PC-3 (cell line): Measurements from ENCODE around the gene HDGFL2. TPM values are rescaled to one million over a fixed set of nuclear protein-coding genes. Genes with fewer than 3 reads are reported as not detected.

Source experiments
- ATAC-seq: fragments of 200-7000 bp; cut with Tn5 transposase; 2 replicates; pipeline ENCODE4 v1.9.1; 2020; ENCODE audit warnings: mild to moderate bottlenecking, moderate library complexity
- BruUV-seq: library from RNA; stranded (reverse); fragments of 400-500 nt; replicated peaks from 2 replicates; lab custom pipeline; 2021; lab: Mats Ljungman, UMichigan
- CTCF ChIA-PET: fragments of 300-600 bp; sonication (Branson Sonifier 250); formaldehyde crosslinking; loops from one replicate; lab custom pipeline; 2022; ENCODE audit warnings: antibody characterized with exemption; lab: Charles Lee
- POLR2A ChIA-PET: fragments of 300-600 bp; sonication (Branson Sonifier 250); formaldehyde crosslinking; loops from one replicate; lab custom pipeline; 2022; ENCODE audit warnings: antibody characterized with exemption; ENCODE audit not compliant: unreplicated experiment; lab: Charles Lee
- DNase-seq: peaks from one replicate; pipeline ENCODE4 v3.0.0-alpha.2; 2015
- H2AFZ ChIP-seq: fragments of 300-600 bp; sonication (generic); 2 replicates; pipeline ENCODE4 v1.6.0; 2016; ENCODE audit warnings: antibody characterized with exemption, low read length
- H3F3A ChIP-seq: fragments of 300-600 bp; sonication (generic); one replicate; pipeline ENCODE4 v1.6.0; 2017; ENCODE audit warnings: antibody characterized with exemption, low read length, control low read depth, mild to moderate bottlenecking; ENCODE audit not compliant: unreplicated experiment
- H3K27ac ChIP-seq: fragments of 300-600 bp; sonication (generic); 2 replicates; pipeline ENCODE4 v1.5.1; 2016; ENCODE audit warnings: mild to moderate bottlenecking, low read length
- H3K27me3 ChIP-seq: fragments of 300-600 bp; sonication (generic); 2 replicates; pipeline ENCODE4 v1.6.1; 2016; ENCODE audit warnings: low read length, mixed read lengths
- H3K36me3 ChIP-seq: fragments of 300-600 bp; sonication (generic); 2 replicates; pipeline ENCODE4 v1.6.1; 2016; ENCODE audit warnings: low read depth, mixed run types, low read length, mixed read lengths
- H3K4me1 ChIP-seq: fragments of 300-600 bp; sonication (generic); 2 replicates; pipeline ENCODE4 v1.5.1; 2016; ENCODE audit warnings: low read length; ENCODE audit not compliant: insufficient read depth
- H3K4me2 ChIP-seq: fragments of 300-600 bp; sonication (generic); 2 replicates; pipeline ENCODE4 v1.6.0; 2016; ENCODE audit warnings: low read length
- H3K4me3 ChIP-seq: fragments of 300-600 bp; sonication (generic); 2 replicates; pipeline ENCODE4 v1.5.1; 2016; ENCODE audit warnings: mild to moderate bottlenecking, low read length, mixed read lengths
- H3K79me2 ChIP-seq: fragments of 300-600 bp; sonication (generic); 2 replicates; pipeline ENCODE4 v1.6.1; 2017; ENCODE audit warnings: low read length, mixed read lengths
- H3K9ac ChIP-seq: fragments of 300-600 bp; sonication (generic); 2 replicates; pipeline ENCODE4 v1.6.0; 2016; ENCODE audit warnings: mild to moderate bottlenecking, low read length
- H3K9me2 ChIP-seq: fragments of 300-600 bp; sonication (generic); replicated peaks from 2 replicates; pipeline ENCODE4 v1.6.1; 2016; ENCODE audit warnings: mixed run types, low read length, mixed read lengths
- H3K9me3 ChIP-seq: fragments of 300-600 bp; sonication (generic); 2 replicates; pipeline ENCODE4 v1.6.1; 2016; ENCODE audit warnings: low read length, mixed read lengths
- H4K20me1 ChIP-seq: fragments of 300-600 bp; sonication (generic); 2 replicates; pipeline ENCODE4 v1.6.1; 2016; ENCODE audit warnings: low read length, mixed read lengths
- EZH2 ChIP-seq: fragments of 300-600 bp; sonication (generic); IDR thresholded peaks from one replicate; pipeline ENCODE4 v1.6.1; 2017; ENCODE audit warnings: antibody characterized with exemption, mild to moderate bottlenecking, low read length; ENCODE audit not compliant: unreplicated experiment
- EZH2phosphoT487 ChIP-seq: fragments of 300-600 bp; sonication (generic); IDR thresholded peaks from 2 replicates; pipeline ENCODE4 v1.6.1; 2018; ENCODE audit warnings: mild to moderate bottlenecking, antibody characterized with exemption, low read length, borderline replicate concordance
- intact Hi-C: fragments of 100-400 bp; cut with micrococcal nuclease; formaldehyde crosslinking; loops from 2 replicates; pipeline ENCODE4 v1.9.0; 2023
- total RNA-seq: library from RNA; depleted of rRNA; stranded (reverse); fragments of >200 nt; gene quantifications from 2 replicates; pipeline ENCODE4 v1.2.3, GENCODE V29; 2014
- TF ChIP-seq, protein P1 (sequence below): fragments of 300-600 bp; sonication (generic); conservative IDR thresholded peaks from 2 replicates; pipeline ENCODE4 v1.5.1; 2017; ENCODE audit warnings: antibody characterized with exemption, low read depth, mild to moderate bottlenecking, low read length

HDGFL2 gene
- total RNA-seq, 1 experiment from 2014 or later = 111 TPM

GRCh38 chr19:4519172-4519496 lies 47.0 kb downstream of the HDGFL2 start:
- ATAC-seq = no peak
- no peaks in the 10 kb centered on the region for H4K20me1 ChIP-seq
- CTCF ChIA-PET = no interaction called here
- no peaks in the 10 kb centered on the region for H3K9me3 ChIP-seq
- H2AFZ ChIP-seq = no peak overlapping the region
- H3F3A ChIP-seq = no peaks in the 10 kb centered on the region
- 0 out of 2 replicates have a peak overlapping the region, but pooled peaks have one; percentile 46 for H3K9ac ChIP-seq
- H3K27me3 ChIP-seq = no peaks in the 10 kb centered on the region
- H3K4me1 ChIP-seq = peaks cover 25% of the 10 kb centered on the region
- no TSS peak for BruUV-seq
- peak overlapping the region; percentile 62 for H3K27ac ChIP-seq
- intact Hi-C loops = loop anchor here (5.0 kb wide), 1 partner anchor 47 kb away; the partner anchor contains the start of gene HDGFL2
- H3K79me2 ChIP-seq = no peaks in the 10 kb centered on the region
- TF ChIP-seq EZH2phosphoT487 = no peak
- TF ChIP-seq, protein P1, sequence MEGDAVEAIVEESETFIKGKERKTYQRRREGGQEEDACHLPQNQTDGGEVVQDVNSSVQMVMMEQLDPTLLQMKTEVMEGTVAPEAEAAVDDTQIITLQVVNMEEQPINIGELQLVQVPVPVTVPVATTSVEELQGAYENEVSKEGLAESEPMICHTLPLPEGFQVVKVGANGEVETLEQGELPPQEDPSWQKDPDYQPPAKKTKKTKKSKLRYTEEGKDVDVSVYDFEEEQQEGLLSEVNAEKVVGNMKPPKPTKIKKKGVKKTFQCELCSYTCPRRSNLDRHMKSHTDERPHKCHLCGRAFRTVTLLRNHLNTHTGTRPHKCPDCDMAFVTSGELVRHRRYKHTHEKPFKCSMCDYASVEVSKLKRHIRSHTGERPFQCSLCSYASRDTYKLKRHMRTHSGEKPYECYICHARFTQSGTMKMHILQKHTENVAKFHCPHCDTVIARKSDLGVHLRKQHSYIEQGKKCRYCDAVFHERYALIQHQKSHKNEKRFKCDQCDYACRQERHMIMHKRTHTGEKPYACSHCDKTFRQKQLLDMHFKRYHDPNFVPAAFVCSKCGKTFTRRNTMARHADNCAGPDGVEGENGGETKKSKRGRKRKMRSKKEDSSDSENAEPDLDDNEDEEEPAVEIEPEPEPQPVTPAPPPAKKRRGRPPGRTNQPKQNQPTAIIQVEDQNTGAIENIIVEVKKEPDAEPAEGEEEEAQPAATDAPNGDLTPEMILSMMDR = no peak
- no peak for TF ChIP-seq EZH2
- H3K9me2 ChIP-seq = no peaks in the 10 kb centered on the region
- H3K36me3 ChIP-seq = no peaks in the 10 kb centered on the region
- H3K4me3 ChIP-seq = no peak overlapping the region
- H3K4me2 ChIP-seq = no peak overlapping the region
- no peak for DNase-seq
- POLR2A ChIA-PET = interaction anchor here (1.3 kb wide), 1 partner anchor 47 kb away, joined by 4 read pairs; the partner anchor contains the start of gene HDGFL2

DNA sequence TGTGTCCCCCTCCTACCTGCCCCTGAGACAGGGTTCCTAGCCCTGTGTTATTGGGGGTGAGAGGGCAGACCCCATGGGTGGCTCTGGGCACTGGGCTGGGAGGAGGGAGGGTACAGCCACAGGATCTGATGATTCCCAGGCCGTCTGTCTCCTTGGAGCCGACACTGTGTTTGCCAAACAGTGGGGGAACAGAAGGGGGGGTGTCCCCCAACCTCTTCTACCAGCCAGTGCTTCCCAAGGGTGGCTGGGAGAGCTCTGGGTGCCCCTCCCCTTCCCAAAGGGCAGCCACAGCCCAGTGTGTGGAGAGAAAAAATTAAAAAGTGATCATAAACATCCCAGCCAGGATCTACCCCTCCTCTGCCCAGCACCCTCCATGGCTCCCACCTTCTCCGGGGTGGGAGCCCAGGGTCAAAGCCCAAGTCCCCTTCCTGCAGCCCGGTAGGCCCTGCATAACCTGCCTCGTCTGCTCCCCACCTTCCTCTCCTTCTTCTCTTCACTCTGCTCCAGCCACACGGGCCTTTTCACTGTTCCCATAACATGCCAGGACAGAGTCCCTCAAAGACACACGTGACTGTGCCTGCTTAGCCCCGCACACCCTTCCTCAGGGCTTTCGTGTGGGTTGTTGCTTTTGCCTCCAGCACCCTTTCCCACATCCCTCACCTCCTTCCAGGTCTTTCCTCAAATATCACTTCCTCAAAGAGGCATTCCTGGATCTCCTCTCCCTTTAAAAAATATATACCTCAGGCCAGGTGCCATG lies 47.6 kb downstream of the HDGFL2 start:
- intact Hi-C loops = loop anchor here (5.0 kb wide), 1 partner anchor 47 kb away; the partner anchor contains the start of gene HDGFL2
- no peaks in the 10 kb centered on the region for H4K20me1 ChIP-seq
- no TSS peak for BruUV-seq
- no peaks in the 10 kb centered on the region for H3K9me3 ChIP-seq
- ChIA-PET POLR2A (no interaction called here), CTCF (no interaction called here)
- H3K4me3 ChIP-seq = no peak overlapping the region
- no peak overlapping the region for H3K4me2 ChIP-seq
- TF ChIP-seq EZH2 (no peak), EZH2phosphoT487 (no peak)
- TF ChIP-seq, protein P1 = no peak
- no peaks in the 10 kb centered on the region for H3K36me3 ChIP-seq
- no peak overlapping the region for H2AFZ ChIP-seq
- no peaks in the 10 kb centered on the region for H3F3A ChIP-seq
- ATAC-seq (no peak), DNase-seq (no peak)
- H3K79me2 ChIP-seq = no peaks in the 10 kb centered on the region
- H3K4me1 ChIP-seq = peaks cover 25% of the 10 kb centered on the region
- H3K9ac ChIP-seq = no peak overlapping the region
- no peaks in the 10 kb centered on the region for H3K27me3 ChIP-seq
- H3K9me2 ChIP-seq = no peaks in the 10 kb centered on the region
- no peak overlapping the region for H3K27ac ChIP-seq
